Naive thymus-derived CD8-positive, alpha-beta T cell (primary cell): ENCODE measurements around the gene MAGI2. TPM values are rescaled to one million over a fixed set of nuclear protein-coding genes. Genes with fewer than 3 reads are reported as not detected.

Experiments
- ATAC-seq, 2 donors: fragments of 150-1000 bp; cut with Tn5 transposase in 1 of 2; sonication (Bioruptor Pico), chemical (Tn5 transposase) in 1 of 2; 1 replicate in 1 of 2; 2 replicates in 1 of 2; pipeline ENCODE4 v1.10.0; 2021; ENCODE audit warnings: mild to moderate bottlenecking in 2 of 2, moderate library complexity in 2 of 2
- POLR2A ChIA-PET: fragments of 350-600 bp; sonication (Branson Sonifier 250); formaldehyde crosslinking; loops from one replicate; lab custom pipeline; 2021; ENCODE audit warnings: antibody characterized with exemption; lab: Charles Lee
- DNase-seq, 10 donors: peaks; one replicate each; pipeline versions ENCODE4 v3.0.0 to v3.0.0-alpha.2; 2020 to 2022
- H3K27ac Mint-ChIP-seq, 10 donors: one replicate each; pipeline ENCODE4 v1.8.0; 2020 to 2022; ENCODE audit warnings: mild to moderate bottlenecking in 10 of 10, mixed read lengths in 10 of 10, moderate library complexity in 4 of 10, inconsistent platforms in 1 of 10
- H3K27me3 Mint-ChIP-seq, 5 donors: one replicate each; pipeline ENCODE4 v1.8.0; 2021 to 2022; ENCODE audit warnings: mixed read lengths in 5 of 5
- H3K36me3 Mint-ChIP-seq, 3 donors: one replicate each; pipeline ENCODE4 v1.8.0; 2020 to 2022; ENCODE audit warnings: mixed read lengths in 3 of 3, mild to moderate bottlenecking in 2 of 3, inconsistent platforms in 1 of 3
- H3K4me1 Mint-ChIP-seq, 4 donors: one replicate each; pipeline ENCODE4 v1.8.0; 2021 to 2022; ENCODE audit warnings: mixed read lengths in 4 of 4
- H3K4me3 Mint-ChIP-seq, 10 donors: one replicate each; pipeline ENCODE4 v1.8.0; 2020 to 2022; ENCODE audit warnings: mild to moderate bottlenecking in 10 of 10, mixed read lengths in 10 of 10, moderate library complexity in 6 of 10, inconsistent platforms in 1 of 10
- H3K9me3 Mint-ChIP-seq, 9 donors: one replicate each; pipeline ENCODE4 v1.8.0; 2020 to 2022; ENCODE audit warnings: mixed read lengths in 9 of 9, mild to moderate bottlenecking in 3 of 9, inconsistent platforms in 1 of 9, moderate library complexity in 1 of 9
- polyA plus RNA-seq, 3 donors: library from polyadenylated mRNA; unstranded; fragments of 300-500 nt; fragmentation: Illumina TruSeq; gene quantifications; one replicate each; pipeline ENCODE4 v1.2.3, GENCODE V29; 2021
- total RNA-seq, 8 experiments: library from RNA in 2 of 8; stranded (reverse) in 2 of 8; gene quantifications; one replicate each; pipeline ENCODE4 v1.2.3 and lab custom pipeline; 2021 to 2026

The MAGI2 gene
- total RNA-seq = under 1 TPM; 0.58 to 0.65 TPM
- under 1 TPM in 2 of 3 donors, not detected in 1; 0.02 to 0.16 TPM for polyA plus RNA-seq
- total RNA-seq (lab: John Stamatoyannopoulos, UW) = 0.15 to 3.8 (median 1.6) reads per million in 6 experiments

DNA sequence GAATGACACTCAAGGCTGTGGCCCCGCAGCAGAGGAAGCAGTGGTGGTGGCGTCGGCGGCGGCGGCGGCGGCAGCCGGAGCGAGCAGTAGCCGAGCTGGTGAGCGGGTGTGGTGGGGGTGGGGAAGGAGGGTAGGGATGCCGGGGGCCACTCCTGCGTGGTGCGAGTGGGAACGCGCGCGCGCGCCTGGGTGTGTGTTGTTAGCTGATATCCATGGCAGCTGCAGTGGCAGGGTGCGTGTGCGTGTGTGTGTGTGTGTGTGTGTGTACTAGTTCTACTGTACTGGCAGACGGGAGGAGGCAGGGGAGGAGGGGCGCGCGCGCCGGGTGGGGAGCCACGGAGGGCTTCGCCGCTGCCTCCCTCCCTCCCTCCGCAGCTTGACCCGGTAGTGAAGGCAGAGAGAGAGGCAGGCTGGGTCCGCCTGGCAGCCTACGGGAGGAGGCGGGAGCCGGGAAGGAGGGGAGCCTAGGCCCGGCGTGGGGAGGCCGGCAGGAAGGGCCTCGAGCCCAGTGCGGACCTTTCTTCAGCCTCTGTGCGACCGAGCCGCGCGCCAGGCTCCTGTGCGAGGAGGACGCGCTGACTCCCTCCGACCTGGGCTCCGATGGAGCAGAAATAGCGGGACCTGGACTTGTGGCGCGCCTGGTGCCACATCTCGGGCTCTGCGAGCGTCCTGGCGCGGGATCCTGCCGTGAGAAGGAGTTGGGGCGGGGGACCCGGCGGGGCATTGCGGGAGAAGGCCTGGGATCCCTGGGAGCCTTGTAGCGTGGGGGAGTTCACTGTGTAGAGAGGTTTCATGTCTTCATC, at the start of gene MAGI2:
TSS of gene MAGI2 (minus strand) at position 110 of the 803 bp plus-strand sequence. CDS start 347 bp downstream, outside the sequence.
- peaks cover 0 to 9% (median 0%) of the 10 kb centered on the region in 9 donors for H3K9me3 Mint-ChIP-seq
- ATAC-seq = peak; percentile 49 to 52
- peak within 1 kb of the TSS; percentile 82 to 96 (median 92) for H3K4me3 Mint-ChIP-seq
- peak within 1 kb of the TSS; percentile 41 to 96 (median 89) for H3K27ac Mint-ChIP-seq
- POLR2A ChIA-PET = interaction anchor here (0.6 to 0.7 kb wide), 2 partner anchors 96 to 456 kb away, joined by 3 to 6 read pairs; no protein-coding TSS in a partner anchor
- DNase-seq = peak in 8 of 10 donors; percentile 23 to 69 (median 46)
- H3K4me1 Mint-ChIP-seq = peaks cover 15 to 32% (median 21%) of the 10 kb centered on the region in 4 donors
- peaks cover 6 to 48% (median 33%) of the 10 kb centered on the region in 5 donors for H3K27me3 Mint-ChIP-seq
- no peaks in the 10 kb centered on the region for H3K36me3 Mint-ChIP-seq

DNA sequence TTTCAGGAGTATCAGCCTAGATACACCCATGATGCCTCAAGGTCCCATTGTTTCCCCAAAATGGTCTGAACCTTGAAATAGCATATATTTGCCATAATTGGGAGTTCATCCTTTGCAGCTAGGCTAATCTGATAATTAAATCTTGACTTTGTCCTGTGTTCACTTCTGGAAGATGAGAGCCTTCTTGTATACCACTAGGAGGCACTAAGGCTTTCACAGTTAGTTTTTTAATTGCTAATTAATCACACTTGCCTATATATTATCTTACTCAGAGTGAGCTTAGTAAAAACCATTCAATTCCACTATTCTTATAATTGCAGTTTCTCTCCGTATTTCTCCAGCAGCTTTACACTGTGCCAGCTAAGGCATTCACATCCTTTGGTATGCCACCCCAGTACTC, 48.7 kb upstream of the MAGI2 start:
- H3K9me3 Mint-ChIP-seq = no peaks in the 10 kb centered on the region
- no peak overlapping the region for H3K27ac Mint-ChIP-seq
- POLR2A ChIA-PET = no interaction called here
- no peaks in the 10 kb centered on the region for H3K36me3 Mint-ChIP-seq
- H3K4me3 Mint-ChIP-seq = no peak overlapping the region
- H3K4me1 Mint-ChIP-seq = no peaks in the 10 kb centered on the region
- ATAC-seq (no peak), DNase-seq (peak in 1 of 10 donors; percentile 1)
- H3K27me3 Mint-ChIP-seq = no peaks in the 10 kb centered on the region

DNA sequence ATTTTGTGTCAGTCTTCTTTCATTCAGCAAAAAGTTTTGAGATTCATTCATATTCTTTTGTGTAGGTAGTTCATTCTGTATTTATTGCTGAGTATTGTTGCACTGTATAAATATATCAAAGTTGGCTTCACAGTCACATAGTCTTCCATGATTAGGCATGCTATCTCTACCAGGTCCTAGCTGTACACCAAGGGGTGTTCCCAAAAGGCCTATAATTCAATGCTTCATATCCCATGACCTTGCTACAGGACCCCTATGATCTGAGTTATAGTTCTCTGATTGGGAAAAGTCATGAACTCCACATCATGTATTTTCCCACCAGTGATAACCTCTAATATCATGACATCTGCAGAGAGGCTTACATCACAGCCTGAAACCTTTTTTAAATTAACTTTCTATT, 47.3 kb upstream of the MAGI2 start:
- Mint-ChIP-seq H3K9me3 (peaks cover 0 to 6% (median 0%) of the 10 kb centered on the region in 9 donors), H3K27ac (no peak overlapping the region)
- POLR2A ChIA-PET = no interaction called here

DNA sequence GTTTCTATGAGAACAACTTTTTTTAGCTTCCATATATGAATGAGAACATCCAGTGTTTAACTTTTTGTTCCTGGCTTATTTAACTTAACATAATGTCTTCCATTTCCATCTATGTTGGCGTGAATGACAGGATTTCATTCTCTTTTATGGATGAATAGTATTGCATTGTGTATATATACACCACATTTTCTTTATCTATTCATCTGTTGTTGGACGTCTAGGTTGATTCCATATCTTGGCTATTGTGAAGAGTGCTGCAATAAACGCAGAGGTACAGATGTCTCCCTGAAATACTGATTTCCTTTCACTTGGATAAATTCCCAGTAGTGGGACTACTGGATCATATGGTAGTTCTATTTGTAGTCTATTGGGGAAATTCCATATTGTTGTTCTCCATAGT, 44.3 kb upstream of the MAGI2 start:
- peaks cover 0 to 7% (median 0%) of the 10 kb centered on the region in 9 donors for H3K9me3 Mint-ChIP-seq
- POLR2A ChIA-PET = no interaction called here
- ATAC-seq (no peak), DNase-seq (no peak)
- H3K4me3 Mint-ChIP-seq = no peak overlapping the region
- no peaks in the 10 kb centered on the region for H3K27me3 Mint-ChIP-seq
- no peaks in the 10 kb centered on the region for H3K36me3 Mint-ChIP-seq
- no peak overlapping the region for H3K27ac Mint-ChIP-seq
- no peaks in the 10 kb centered on the region for H3K4me1 Mint-ChIP-seq

More for the DNA sequence above, 47.3 kb upstream of the MAGI2 start:
- ATAC-seq = no peak
- Mint-ChIP-seq H3K36me3 (no peaks in the 10 kb centered on the region), H3K4me1 (no peaks in the 10 kb centered on the region), H3K4me3 (no peak overlapping the region), H3K27me3 (no peaks in the 10 kb centered on the region)
- DNase-seq = no peak

GRCh38 chr7:79495544-79496272, 42.2 kb upstream of the MAGI2 start:
- POLR2A ChIA-PET = no interaction called here
- H3K9me3 Mint-ChIP-seq = peaks cover 0 to 7% (median 0%) of the 10 kb centered on the region in 9 donors
- ATAC-seq = no peak

DNA sequence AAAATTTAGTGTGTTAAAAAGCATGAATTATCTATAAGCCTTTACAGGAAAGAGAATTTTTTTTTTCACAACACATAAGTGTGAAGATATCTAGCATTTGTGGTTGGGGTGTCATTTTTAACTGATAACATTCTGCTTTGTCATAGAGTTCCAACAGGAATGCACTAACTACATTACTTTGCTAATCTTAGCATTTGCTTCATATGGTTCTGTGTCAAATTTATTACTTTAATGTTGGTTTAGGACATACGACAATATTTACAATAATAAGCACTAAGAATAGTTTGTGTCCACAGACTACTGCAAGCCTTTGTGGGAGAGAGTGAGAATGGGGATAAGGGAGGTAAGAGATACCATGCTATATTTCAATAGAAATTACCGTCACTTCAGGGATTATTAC, 40.6 kb upstream of the MAGI2 start:
- no peaks in the 10 kb centered on the region for H3K4me1 Mint-ChIP-seq
- no peak overlapping the region for H3K27ac Mint-ChIP-seq
- no peak for ATAC-seq
- H3K27me3 Mint-ChIP-seq = no peaks in the 10 kb centered on the region
- H3K4me3 Mint-ChIP-seq = no peak overlapping the region
- H3K36me3 Mint-ChIP-seq = no peaks in the 10 kb centered on the region
- H3K9me3 Mint-ChIP-seq = peaks cover 0 to 7% (median 0%) of the 10 kb centered on the region in 9 donors
- no peak for DNase-seq
- POLR2A ChIA-PET = no interaction called here

More at GRCh38 chr7:79495544-79496272, 42.2 kb upstream of the MAGI2 start:
- H3K4me3 Mint-ChIP-seq = no peak overlapping the region
- H3K4me1 Mint-ChIP-seq = no peaks in the 10 kb centered on the region
- no peak for DNase-seq
- no peaks in the 10 kb centered on the region for H3K36me3 Mint-ChIP-seq
- H3K27ac Mint-ChIP-seq = no peak overlapping the region
- H3K27me3 Mint-ChIP-seq = no peaks in the 10 kb centered on the region

DNA sequence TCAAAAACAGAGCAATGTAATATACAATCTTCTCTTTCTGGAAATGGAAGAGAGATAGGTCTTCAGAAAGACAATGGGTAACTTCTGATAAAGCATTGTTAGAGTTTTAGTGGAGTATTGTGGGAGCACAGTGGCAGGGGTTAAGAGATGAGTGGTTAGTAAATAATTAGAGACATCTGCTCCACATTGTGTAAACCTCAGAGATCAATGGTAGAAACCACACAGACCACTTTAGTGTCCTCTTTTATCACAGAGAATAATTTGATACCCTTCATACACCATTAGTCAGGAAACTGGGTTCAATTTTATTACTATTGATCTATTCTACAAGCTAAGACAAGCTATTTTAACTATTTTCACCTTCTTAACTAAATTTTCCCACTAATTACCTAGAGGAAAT, 35.9 kb upstream of the MAGI2 start:
- H3K4me3 Mint-ChIP-seq = no peak overlapping the region
- no peak overlapping the region for H3K27ac Mint-ChIP-seq
- DNase-seq (no peak), ATAC-seq (no peak)
- POLR2A ChIA-PET = no interaction called here
- no peaks in the 10 kb centered on the region for H3K4me1 Mint-ChIP-seq
- peaks cover 0 to 2% (median 0%) of the 10 kb centered on the region in 9 donors for H3K9me3 Mint-ChIP-seq
- peaks cover 0 to 7% (median 2%) of the 10 kb centered on the region in 5 donors for H3K27me3 Mint-ChIP-seq
- H3K36me3 Mint-ChIP-seq = no peaks in the 10 kb centered on the region

DNA sequence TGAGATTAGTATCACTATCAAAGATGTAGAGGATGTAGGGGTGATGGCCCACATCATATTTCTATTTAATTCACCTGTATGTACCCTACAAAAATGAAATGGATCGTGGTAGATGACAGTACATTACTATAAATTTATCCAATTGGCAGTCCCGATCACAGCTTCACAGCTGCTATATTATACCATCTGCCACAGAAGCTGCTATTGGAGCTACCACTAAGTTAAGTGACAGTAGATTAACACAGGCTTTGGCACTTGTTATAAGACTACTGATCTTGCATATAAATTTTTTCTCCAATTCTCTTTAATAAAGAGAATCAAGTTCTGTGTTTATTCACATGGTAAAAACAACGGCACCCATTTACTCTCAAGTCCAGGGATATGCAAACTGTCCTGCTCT, 24.9 kb upstream of the MAGI2 start:
- H3K4me1 Mint-ChIP-seq = no peaks in the 10 kb centered on the region
- DNase-seq (no peak), ATAC-seq (no peak)
- peaks cover 0 to 3% (median 0%) of the 10 kb centered on the region in 5 donors for H3K27me3 Mint-ChIP-seq
- H3K9me3 Mint-ChIP-seq = no peaks in the 10 kb centered on the region
- H3K4me3 Mint-ChIP-seq = no peak overlapping the region
- H3K27ac Mint-ChIP-seq = no peak overlapping the region
- H3K36me3 Mint-ChIP-seq = no peaks in the 10 kb centered on the region
- POLR2A ChIA-PET = no interaction called here

DNA sequence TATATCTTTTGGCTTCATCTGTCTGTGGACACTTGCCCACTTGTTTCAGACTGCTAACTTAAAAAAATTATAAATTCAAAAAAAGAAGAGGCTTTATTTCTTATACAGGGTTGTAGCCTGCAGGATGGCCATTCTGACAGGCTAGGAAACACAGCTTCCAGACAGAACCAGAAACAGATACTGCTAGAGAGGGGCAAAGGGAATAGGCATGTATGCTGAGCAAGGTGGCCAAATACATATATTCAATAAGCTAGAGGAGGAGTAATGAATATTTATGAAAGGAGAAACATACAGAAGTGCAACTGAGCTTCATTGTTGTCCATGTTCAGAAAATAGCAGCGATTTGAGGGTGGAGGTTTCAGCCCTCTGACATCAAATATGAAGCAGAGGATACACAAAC, 22.0 kb upstream of the MAGI2 start:
- POLR2A ChIA-PET = no interaction called here

GRCh38 chr7:79471699-79472098, 18.2 kb upstream of the MAGI2 start:
- no peak for DNase-seq
- Mint-ChIP-seq H3K36me3 (no peaks in the 10 kb centered on the region), H3K27me3 (no peaks in the 10 kb centered on the region), H3K4me1 (no peaks in the 10 kb centered on the region), H3K9me3 (peaks cover 0 to 2% (median 0%) of the 10 kb centered on the region in 9 donors), H3K4me3 (no peak overlapping the region), H3K27ac (no peak overlapping the region)
- POLR2A ChIA-PET = no interaction called here
- ATAC-seq = no peak

More for the DNA sequence above, 22.0 kb upstream of the MAGI2 start:
- ATAC-seq (no peak), DNase-seq (no peak)
- Mint-ChIP-seq H3K9me3 (peaks cover 0 to 2% (median 0%) of the 10 kb centered on the region in 9 donors), H3K4me1 (no peaks in the 10 kb centered on the region), H3K4me3 (no peak overlapping the region), H3K27me3 (no peaks in the 10 kb centered on the region), H3K36me3 (no peaks in the 10 kb centered on the region), H3K27ac (no peak overlapping the region)

DNA sequence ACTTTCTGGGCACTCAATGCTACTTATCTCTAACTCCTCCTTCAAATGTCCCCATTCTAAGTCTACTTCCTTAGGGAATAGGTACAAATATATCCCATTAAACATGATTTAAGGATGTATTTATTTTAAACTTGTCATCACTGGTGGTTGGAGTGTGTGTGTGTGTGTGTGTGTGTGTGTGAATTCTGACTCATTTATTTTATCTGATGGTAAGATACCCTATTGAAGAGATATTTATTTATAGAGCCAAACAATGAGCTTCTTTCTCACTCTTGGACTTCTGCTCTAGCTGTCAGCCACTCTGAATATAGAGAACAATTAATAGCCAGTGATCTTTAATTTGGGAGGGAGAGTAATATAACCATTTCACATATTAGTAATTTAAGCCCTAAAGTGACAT, 17.8 kb upstream of the MAGI2 start:
- H3K4me1 Mint-ChIP-seq = no peaks in the 10 kb centered on the region
- ATAC-seq = no peak
- POLR2A ChIA-PET = no interaction called here

GRCh38 chr7:79465551-79465950, 12.1 kb upstream of the MAGI2 start:
- H3K36me3 Mint-ChIP-seq = no peaks in the 10 kb centered on the region
- no peaks in the 10 kb centered on the region for H3K9me3 Mint-ChIP-seq
- H3K4me1 Mint-ChIP-seq = no peaks in the 10 kb centered on the region
- no peak overlapping the region for H3K27ac Mint-ChIP-seq
- H3K27me3 Mint-ChIP-seq = no peaks in the 10 kb centered on the region
- POLR2A ChIA-PET = no interaction called here
- no peak overlapping the region for H3K4me3 Mint-ChIP-seq
- DNase-seq = no peak
- ATAC-seq = no peak

More for the DNA sequence above, 17.8 kb upstream of the MAGI2 start:
- no peak for DNase-seq
- Mint-ChIP-seq H3K9me3 (peaks cover 0 to 2% (median 0%) of the 10 kb centered on the region in 9 donors), H3K27me3 (no peaks in the 10 kb centered on the region), H3K36me3 (no peaks in the 10 kb centered on the region), H3K27ac (no peak overlapping the region), H3K4me3 (no peak overlapping the region)

DNA sequence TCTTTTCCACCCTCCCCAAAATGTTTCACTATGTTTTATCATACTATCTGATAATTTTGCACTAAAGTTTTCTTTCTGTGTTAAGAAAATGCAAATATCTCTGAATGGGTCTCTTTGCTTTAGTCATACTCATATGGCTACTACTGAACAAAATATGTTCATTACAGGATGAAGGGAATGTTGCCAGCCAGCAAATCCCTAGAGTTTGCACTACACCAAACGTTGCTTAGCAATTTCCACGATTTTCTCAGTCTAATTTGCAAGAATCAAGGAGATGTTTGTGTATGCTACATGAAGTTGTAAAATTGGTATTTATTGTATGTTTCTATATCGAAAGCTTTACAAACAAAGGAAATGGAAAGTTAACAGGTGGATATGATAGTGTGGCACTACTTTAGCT, 10.6 kb upstream of the MAGI2 start:
- Mint-ChIP-seq H3K36me3 (no peaks in the 10 kb centered on the region), H3K27me3 (peaks cover 0 to 4% (median 0%) of the 10 kb centered on the region in 5 donors), H3K27ac (no peak overlapping the region), H3K4me3 (no peak overlapping the region), H3K4me1 (no peaks in the 10 kb centered on the region), H3K9me3 (no peaks in the 10 kb centered on the region)
- POLR2A ChIA-PET = no interaction called here
- no peak for ATAC-seq
- no peak for DNase-seq
